Prostate gland (tissue), 2 donors: Measurements from ENCODE around the gene PIGK. TPM values are rescaled to one million over a fixed set of nuclear protein-coding genes. Genes with fewer than 3 reads are reported as not detected.
"Not testable (repeated sequence)": the region's sequence is repeated elsewhere in the genome, so short reads cannot be mapped to it uniquely, and the experiment has no call there.

Source experiments
- DNase-seq: peaks from one replicate; pipeline ENCODE4 v3.0.0-alpha.2; 2019; ENCODE audit warnings: low spot score
- H3K27ac ChIP-seq, 2 donors: fragments of 200-600 bp; sonication (generic); 2 replicates each; pipeline ENCODE4 v1.5.1; 2017 to 2019
- H3K27me3 ChIP-seq: fragments of 200-600 bp; sonication (generic); replicated peaks from 2 replicates; pipeline ENCODE4 v1.5.1; 2019; ENCODE audit not compliant: insufficient read depth
- H3K36me3 ChIP-seq, 2 donors: fragments of 200-600 bp; sonication (generic); 1 replicate in 1 of 2; 2 replicates in 1 of 2; pipeline versions ENCODE4 v1.5.1 to v1.8.1; 2017 to 2019
- H3K4me1 ChIP-seq: fragments of 200-600 bp; sonication (generic); replicated peaks from 2 replicates; pipeline ENCODE4 v1.5.1; 2019
- H3K4me3 ChIP-seq, 2 donors: fragments of 200-600 bp; sonication (generic); 2 replicates each; pipeline ENCODE4 v1.5.1; 2017 to 2019
- H3K9me3 ChIP-seq: fragments of 200-600 bp; sonication (generic); 2 replicates; pipeline ENCODE4 v1.5.1; 2017
- POLR2A ChIP-seq: fragments of 450-650 bp; IDR thresholded peaks from one replicate; pipeline ENCODE4 v1.6.1; 2016; ENCODE audit warnings: antibody characterized with exemption, mild to moderate bottlenecking
- POLR2AphosphoS5 ChIP-seq: sonication (generic); formaldehyde crosslinking; IDR thresholded peaks from one replicate; pipeline ENCODE4 v1.6.1; 2017; ENCODE audit warnings: antibody characterized with exemption
- WGBS: methylation state at CpG from one replicate; pipeline ENCODE4 v1.1.5; 2018; 5-methylcytosine and 5-hydroxymethylcytosine counted together
- intact Hi-C: fragments of 100-400 bp; cut with DNase I; formaldehyde crosslinking; loops from one replicate; pipeline ENCODE4 v1.14.2; 2022
- total RNA-seq, 2 donors: library from RNA; depleted of rRNA; stranded (reverse); fragments of >200 nt; gene quantifications; one replicate each; pipeline ENCODE4 v1.1.0, GENCODE V29; 2016
- TF ChIP-seq, protein P1 (sequence below), 4 experiments: fragments of 200-600 bp in 2 of 4; fragments of 450-650 bp in 2 of 4; sonication (generic) in 2 of 4; IDR thresholded peaks; 1 replicate in 3 of 4; 2 replicates in 1 of 4; pipeline ENCODE4 v1.5.1; 2016 to 2019; ENCODE audit warnings: antibody characterized with exemption in 4 of 4, mild to moderate bottlenecking in 2 of 4, moderate library complexity in 2 of 4

Gene PIGK
- total RNA-seq, 2 donors from 2014 or later, result 20.4 to 25.9 TPM

DNA sequence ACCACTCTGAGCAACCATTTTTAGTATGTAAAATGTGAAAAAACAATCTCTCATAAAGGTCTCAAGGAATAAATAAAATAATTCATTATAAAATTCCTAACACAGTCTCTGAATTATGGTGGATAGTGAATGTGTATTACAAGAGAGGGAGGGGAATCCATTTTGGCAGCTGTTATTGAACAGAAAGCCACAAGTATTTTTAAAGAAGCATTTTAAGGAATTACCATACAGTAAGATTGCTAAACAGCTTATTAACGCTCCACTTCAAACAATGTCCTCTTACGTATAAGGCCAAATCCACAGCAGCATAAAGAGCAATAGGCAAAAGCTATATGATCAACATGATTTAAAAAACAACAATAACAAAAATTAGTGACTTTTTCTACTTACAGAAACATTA is 18.4 kb downstream of the PIGK start:
- TF ChIP-seq POLR2AphosphoS5, result no peak
- TF ChIP-seq, protein P1, sequence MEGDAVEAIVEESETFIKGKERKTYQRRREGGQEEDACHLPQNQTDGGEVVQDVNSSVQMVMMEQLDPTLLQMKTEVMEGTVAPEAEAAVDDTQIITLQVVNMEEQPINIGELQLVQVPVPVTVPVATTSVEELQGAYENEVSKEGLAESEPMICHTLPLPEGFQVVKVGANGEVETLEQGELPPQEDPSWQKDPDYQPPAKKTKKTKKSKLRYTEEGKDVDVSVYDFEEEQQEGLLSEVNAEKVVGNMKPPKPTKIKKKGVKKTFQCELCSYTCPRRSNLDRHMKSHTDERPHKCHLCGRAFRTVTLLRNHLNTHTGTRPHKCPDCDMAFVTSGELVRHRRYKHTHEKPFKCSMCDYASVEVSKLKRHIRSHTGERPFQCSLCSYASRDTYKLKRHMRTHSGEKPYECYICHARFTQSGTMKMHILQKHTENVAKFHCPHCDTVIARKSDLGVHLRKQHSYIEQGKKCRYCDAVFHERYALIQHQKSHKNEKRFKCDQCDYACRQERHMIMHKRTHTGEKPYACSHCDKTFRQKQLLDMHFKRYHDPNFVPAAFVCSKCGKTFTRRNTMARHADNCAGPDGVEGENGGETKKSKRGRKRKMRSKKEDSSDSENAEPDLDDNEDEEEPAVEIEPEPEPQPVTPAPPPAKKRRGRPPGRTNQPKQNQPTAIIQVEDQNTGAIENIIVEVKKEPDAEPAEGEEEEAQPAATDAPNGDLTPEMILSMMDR (IDR thresholded peaks at IDR 0.05), result no peak
- no peak for TF ChIP-seq POLR2A
- no peak overlapping the region for H3K27ac ChIP-seq
- 96% methylated on average over 2 of the region's 2 CpGs for WGBS
- no peaks in the 10 kb centered on the region for H3K36me3 ChIP-seq
- no peak for DNase-seq
- intact Hi-C loops, result no loop called here
- no peaks in the 10 kb centered on the region for H3K27me3 ChIP-seq
- H3K9me3 ChIP-seq, result no peaks in the 10 kb centered on the region
- no peak overlapping the region for H3K4me3 ChIP-seq
- no peaks in the 10 kb centered on the region for H3K4me1 ChIP-seq

GRCh38 chr1:77200293-77200692 is 18.9 kb downstream of the PIGK start:
- TF ChIP-seq POLR2A, result no peak
- TF ChIP-seq POLR2AphosphoS5, result no peak
- TF ChIP-seq, protein P1 (IDR thresholded peaks at IDR 0.05), result no peak
- no peak overlapping the region for H3K27ac ChIP-seq
- no peak for DNase-seq
- H3K27me3 ChIP-seq, result no peaks in the 10 kb centered on the region
- no peaks in the 10 kb centered on the region for H3K4me1 ChIP-seq
- no peak overlapping the region for H3K4me3 ChIP-seq
- intact Hi-C loops, result no loop called here
- no peaks in the 10 kb centered on the region for H3K9me3 ChIP-seq
- no peaks in the 10 kb centered on the region for H3K36me3 ChIP-seq

DNA sequence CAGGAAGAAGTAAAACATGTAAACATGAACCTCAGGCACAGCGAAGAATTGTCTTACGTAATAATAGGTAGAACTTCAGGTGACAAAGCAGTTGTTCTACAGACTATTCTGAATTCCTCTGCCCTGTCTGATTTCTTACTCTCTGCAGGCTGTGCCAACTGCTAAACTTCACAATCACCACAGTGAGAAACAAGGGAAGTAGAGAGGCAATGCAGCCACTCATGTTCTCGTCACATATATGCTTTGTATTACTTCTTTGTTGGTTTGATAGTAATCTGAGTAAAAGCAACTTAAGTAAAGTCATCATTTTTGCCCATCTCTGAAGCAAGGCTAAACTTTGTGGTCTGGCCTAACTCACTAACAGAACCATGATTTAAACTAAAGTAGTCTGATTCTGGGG is 21.9 kb downstream of the PIGK start:
- TF ChIP-seq POLR2A (no peak), POLR2AphosphoS5 (no peak)
- TF ChIP-seq, protein P1 (IDR thresholded peaks at IDR 0.05), result no peak
- intact Hi-C loops, result no loop called here
- H3K36me3 ChIP-seq, result no peaks in the 10 kb centered on the region
- no peak overlapping the region for H3K4me3 ChIP-seq
- H3K27me3 ChIP-seq, result no peaks in the 10 kb centered on the region
- no peak overlapping the region for H3K27ac ChIP-seq
- no peaks in the 10 kb centered on the region for H3K4me1 ChIP-seq
- WGBS, result 91% methylated on average over 3 of the region's 3 CpGs
- no peak for DNase-seq
- H3K9me3 ChIP-seq, result no peaks in the 10 kb centered on the region

DNA sequence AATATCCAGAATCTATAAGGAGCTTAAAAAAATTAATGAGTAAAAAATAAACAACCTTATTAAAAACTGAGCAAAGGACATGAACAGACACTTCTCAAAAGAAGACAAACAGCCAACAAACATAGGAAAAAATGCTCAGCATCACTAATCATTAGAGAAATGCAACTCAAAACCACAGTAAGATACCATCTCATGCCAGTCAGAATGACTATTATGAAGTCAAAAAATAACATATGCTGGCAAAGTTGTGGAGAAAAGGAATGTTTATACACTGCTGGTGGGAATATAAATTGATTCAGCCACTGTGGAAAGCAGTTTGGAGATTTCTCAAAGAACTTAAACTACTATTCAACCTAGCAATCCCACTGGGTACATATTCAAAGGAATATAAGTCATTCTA is 25.3 kb downstream of the PIGK start:
- DNase-seq, result no peak
- H3K4me1 ChIP-seq, result no peaks in the 10 kb centered on the region

DNA sequence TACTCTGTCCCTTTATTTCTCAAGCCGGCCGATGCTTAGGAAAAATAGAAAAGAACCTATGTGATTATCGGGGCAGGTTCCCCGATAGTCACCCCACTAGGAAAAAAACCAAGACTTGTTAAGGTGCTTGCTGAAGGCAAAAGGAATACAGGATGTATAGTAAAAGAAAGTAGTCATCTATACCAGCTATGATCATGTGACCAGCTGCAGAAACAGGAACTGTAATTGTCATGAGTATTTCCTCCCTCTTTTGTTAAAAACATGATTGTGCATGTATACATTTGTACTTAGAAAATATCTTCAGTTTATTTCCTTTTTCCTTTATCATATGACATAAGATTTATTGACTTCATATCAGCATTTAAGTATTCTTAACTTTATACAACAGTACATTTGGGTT is 30.5 kb downstream of the PIGK start:
- WGBS, result 99% methylated on average over 4 of the region's 4 CpGs
- Histone ChIP-seq H3K4me1 (no peaks in the 10 kb centered on the region), H3K36me3 (no peaks in the 10 kb centered on the region), H3K9me3 (no peaks in the 10 kb centered on the region), H3K27ac (no peak overlapping the region), H3K27me3 (no peaks in the 10 kb centered on the region), H3K4me3 (no peak overlapping the region)
- DNase-seq, result no peak
- no peak for TF ChIP-seq POLR2A
- TF ChIP-seq, protein P1 (IDR thresholded peaks at IDR 0.05), result no peak
- no peak for TF ChIP-seq POLR2AphosphoS5
- intact Hi-C loops, result no loop called here

More for the DNA sequence above, 25.3 kb downstream of the PIGK start:
- Histone ChIP-seq H3K9me3 (no peaks in the 10 kb centered on the region), H3K4me3 (no peak overlapping the region), H3K27ac (no peak overlapping the region), H3K27me3 (no peaks in the 10 kb centered on the region), H3K36me3 (no peaks in the 10 kb centered on the region)
- TF ChIP-seq POLR2A (no peak), POLR2AphosphoS5 (no peak)
- TF ChIP-seq, protein P1 (IDR thresholded peaks at IDR 0.05), result no peak
- intact Hi-C loops, result no loop called here

- H3K4me3 ChIP-seq, H3K27ac ChIP-seq, H3K9me3 ChIP-seq, H3K27me3 ChIP-seq, DNase-seq, intact Hi-C loops, H3K36me3 ChIP-seq, H3K4me1 ChIP-seq: not testable (repeated sequence)
- 87% methylated on average over 4 of the region's 4 CpGs for WGBS
Measured at GRCh38 chr1:77186907-77187306, 32.3 kb downstream of the PIGK start.
